ENCODE results near the gene GNPTG.
A peak's percentile ranks its signal among the peaks of the same experiment; 100 is the strongest.

The GNPTG gene

DNA sequence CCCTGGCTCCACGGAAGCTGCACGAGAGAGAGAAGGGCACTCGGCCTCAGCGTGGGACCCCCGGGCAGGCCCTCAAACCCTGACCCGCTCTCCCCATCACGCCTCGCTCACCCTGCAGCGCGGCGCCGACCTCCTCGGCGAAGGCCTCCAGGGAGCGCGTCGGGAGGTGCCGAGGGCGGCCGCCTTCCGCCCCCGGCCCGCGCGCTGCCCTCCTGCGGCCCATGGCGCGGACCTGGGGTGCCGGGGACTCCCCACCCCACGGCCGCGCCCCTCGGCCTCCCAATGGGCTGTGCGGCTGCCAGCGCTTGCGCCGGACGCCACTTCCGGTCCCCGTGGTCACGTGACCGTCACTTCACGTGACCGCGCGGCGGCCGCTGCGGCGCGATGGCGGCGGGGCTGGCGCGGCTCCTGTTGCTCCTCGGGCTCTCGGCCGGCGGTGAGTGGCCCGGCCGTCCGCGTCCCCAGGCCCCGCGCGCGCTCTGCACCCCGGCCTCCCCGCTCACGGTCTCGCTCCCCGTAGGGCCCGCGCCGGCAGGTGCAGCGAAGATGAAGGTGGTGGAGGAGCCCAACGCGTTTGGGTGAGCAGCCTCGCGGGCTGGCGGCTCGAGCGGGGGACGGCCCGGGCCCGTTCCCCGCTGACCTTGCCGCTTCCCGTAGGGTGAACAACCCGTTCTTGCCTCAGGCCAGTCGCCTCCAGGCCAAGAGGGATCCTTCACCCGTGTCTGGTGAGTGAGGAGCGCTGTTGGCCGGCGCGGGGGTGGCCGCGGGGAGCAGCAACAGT lies at the start of gene GNPTG, which contains the start of gene TSR3:
TSS of gene GNPTG (plus strand) at position 350 of the 781 bp plus-strand sequence. CDS start at position 385, 35 bp downstream.
TSS of gene TSR3 (minus strand) at position 297 of the 781 bp plus-strand sequence. CDS start at position 223, 74 bp downstream.
- peak; percentile 73 for DNase-seq (ENCODE audit: low read depth in 2 of 2)

DNA sequence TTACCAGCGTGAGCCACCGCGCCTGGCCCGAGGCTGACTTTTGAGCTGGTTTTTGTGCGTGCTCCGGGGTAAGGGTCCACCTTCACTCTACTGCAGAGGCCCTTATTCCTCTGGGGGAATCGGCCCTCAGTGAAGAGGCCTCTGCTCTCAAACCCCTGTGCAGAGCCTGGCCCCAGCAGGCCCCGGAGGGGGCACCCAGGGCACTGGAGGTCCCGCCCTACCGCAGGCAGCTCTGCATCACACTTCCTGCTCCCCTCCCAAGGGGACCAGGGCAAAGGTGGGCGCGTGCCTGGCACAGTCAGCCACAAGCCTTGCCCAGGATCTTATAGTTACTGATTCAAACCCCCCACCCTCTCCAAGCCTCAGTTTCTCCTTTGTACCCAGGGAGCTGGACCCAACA lies 45.9 kb upstream of the GNPTG start:
- no peak for DNase-seq (ENCODE audit: low read depth in 2 of 2)

DNA sequence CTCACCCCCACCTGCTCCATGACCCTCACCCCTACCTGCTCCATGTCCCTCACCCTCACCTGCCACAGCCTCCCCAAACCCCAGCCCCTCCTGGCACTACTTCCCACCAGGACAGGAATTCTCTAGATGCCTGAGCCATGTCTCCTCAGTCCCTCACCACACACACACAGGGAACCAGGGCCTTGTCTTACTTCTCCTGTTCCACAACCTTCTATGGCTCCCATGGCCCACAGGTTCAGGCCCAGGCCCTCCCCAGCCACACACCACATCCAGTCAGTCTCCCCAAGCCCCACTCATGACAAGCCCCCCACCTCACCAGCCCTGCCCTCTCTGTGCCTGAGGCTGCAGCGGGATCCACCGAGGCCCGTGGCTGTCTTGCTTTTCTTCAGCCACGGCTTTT lies 45.4 kb upstream of the GNPTG start:
- no peak for DNase-seq (ENCODE audit: low read depth in 2 of 2)

DNA sequence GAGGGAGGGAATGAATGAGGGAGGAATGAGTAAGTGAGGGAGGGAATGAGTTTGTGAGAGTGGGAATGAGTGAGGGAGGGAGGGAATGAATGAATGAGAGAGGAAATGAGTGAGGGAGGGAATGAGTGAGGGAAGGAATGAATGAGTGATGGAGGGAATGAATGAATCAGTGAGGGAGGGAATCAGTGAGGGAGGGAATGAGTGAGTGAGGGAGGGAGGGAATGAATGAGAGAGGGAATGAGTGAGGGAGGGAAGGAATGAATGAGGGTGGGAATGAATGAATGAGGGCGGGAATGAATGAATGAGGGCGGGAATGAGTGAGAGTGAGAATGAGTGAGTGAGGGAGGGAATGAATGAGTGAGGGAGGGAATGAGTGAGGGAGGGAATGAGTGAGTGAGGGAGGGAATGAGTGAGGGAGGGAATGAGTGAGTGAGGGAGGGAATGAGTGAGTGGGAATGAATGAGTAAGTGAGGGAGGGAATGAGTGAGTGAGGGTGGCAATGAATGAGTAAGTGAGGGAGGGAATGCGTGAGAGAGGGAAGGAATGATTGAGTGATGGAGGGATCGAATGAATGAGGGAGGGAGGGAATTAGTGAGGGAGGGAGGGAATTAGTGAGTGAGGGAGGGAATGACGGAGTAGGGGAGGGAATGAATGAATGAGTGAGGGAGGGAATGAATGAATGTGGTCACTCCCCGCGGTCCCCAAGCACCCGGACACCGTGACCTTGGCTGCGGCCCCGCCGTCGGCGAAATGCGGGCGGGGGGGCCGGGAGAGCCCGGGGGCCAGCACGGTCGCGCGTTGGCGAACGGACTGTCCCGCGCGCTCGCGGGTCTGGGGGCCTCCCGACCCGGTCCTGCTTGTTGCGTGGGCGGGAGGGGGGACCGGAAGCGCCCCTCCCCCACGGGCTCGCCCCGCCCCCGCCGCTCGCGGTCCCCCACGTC lies 43.4 kb upstream of the GNPTG start:
- DNase-seq (ENCODE audit: low read depth in 2 of 2), result no peak

DNA sequence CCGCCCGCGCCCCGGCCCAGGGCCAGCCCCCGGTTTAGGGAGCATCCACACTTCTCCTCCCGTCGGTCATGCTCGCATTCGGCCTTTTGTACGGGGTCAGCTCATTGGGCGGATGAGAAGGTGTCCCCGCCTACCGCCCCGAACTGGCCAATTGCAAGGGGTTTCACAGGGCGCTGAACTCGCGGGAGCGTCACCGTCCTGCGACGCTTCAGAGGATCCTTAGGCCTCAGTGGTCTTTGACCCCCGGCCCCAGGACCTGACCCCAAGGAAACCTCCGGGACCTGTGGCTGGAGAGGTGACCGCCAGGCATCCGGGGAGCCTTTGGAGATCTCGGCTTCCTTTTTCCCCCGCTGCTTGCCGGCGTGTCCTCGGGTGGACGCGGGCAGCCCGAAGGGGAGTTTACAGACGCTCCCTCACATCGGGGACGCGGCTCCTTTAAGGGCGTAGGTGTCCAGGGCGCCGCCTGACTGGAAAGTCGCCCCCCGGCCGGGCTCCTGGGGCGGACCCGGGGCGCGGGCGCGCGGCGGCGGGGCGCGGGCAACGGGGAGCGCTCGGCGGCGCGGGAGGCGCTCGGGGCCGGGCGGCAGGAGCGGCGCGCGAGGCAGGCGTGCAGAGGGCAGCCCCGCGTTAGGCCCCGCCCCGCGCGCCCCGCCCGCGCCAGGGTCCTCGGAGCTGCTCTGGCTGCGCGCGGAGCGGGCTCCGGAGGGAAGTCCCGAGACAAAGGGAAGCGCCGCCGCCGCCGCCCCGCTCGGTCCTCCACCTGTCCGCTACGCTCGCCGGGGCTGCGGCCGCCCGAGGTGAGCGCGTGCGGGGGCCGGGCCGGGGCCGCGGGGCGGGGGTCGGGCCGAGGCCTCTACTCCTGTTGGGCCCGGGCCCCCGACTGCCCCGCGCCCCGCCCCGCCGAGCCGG lies 42.5 kb upstream of the GNPTG start, which contains the start of gene UBE2I:
TSS of gene UBE2I (plus strand) at position 660 of the 909 bp plus-strand sequence. CDS start 4,395 bp downstream, outside the sequence.
- peak; percentile 96 to 97 for DNase-seq (ENCODE audit: low read depth in 2 of 2)

DNA sequence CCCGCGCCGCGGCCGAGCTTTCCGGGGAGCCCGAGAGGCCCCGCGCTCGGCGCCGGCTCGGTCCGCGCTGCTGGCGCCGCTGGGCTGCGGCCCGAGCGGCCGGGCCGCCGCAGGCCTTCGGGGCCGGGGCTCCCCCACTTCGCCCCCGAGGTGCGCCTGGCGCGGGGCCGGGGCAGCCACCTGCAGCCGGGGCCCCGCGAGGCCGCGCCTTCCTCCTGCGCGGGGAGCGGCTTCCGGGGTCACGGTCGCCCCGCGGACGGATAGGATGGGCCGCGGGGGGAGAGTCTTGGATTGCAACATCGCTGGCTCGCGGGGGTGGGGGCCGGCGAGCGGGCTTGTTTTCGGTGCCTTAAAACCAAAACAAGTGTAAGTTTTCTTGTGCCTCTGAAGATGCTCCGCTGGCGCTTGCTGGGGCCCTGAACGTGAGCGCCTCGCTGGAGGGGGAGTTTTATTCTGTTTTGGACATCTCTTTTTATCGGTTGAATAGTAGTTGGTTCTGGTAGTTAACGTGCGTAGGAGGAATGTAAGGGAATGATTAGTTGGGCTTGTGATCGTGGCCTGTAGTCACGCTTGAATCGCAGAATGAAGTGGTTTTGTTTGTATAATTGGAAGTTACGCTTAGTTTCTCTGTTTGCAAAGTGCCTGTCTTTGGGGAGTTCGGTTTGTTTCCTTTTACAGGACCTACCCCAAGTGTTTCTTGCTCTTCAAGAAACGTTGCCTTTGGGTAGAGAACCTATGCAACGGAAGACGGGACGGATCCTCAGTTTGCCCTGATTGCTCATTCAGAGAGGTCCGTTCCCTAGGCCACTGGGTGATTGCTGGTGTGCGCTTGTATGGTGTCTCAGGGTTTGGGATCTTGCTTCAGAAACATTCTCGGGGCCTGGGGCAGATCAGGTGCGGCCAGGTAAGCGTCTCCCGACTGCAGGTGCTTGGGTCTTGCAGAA lies 41.6 kb upstream of the GNPTG start:
- peak in 1 of 2 experiments; percentile 32 for DNase-seq (ENCODE audit: low read depth in 2 of 2)

DNA sequence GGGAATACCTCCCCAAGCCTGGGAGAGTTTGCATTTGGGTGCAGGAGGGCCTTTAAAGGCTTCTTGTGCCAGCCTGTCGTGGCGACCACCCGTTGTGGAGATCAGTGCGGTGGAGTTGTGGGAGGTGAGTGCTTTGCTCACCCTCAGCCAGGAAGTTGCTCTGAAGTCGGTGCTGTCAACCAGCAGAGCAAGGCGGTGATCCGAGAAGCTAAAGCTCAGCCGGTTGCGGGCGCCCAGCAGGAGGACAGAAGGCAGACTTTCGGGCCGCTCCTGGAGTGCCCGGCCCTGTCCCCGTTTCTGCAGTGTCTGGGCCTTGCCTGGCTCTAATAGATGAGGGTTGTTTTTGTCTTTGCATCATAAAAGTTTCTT lies 40.9 kb upstream of the GNPTG start:
- DNase-seq (ENCODE audit: low read depth in 2 of 2), result no peak

DNA sequence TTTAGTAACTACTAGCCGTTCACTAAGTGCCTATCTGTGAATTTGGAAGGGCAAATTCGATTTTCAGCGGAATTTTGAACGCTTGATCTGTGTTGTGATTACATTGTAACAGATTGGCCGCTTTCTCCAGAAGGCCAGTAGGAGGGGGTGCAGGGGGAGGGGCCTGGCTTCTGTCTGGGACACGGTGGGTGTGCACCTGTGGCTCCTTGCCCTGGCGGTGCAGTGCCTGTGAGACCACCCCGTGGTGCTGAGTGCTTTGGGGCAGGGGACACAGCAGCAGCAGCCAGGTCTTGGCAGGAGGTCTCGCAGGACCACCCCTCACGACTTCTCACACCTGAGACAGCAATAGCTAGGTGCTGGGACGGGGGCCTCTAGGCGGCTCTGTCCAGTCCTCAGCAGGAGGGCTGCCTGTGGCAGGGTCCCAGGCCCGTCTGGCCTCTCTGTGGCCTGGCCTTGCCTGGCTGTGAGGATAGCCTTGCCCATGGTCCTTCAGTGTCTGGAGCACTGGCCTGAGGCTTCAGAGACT lies 40.5 kb upstream of the GNPTG start:
- no peak for DNase-seq (ENCODE audit: low read depth in 2 of 2)

DNA sequence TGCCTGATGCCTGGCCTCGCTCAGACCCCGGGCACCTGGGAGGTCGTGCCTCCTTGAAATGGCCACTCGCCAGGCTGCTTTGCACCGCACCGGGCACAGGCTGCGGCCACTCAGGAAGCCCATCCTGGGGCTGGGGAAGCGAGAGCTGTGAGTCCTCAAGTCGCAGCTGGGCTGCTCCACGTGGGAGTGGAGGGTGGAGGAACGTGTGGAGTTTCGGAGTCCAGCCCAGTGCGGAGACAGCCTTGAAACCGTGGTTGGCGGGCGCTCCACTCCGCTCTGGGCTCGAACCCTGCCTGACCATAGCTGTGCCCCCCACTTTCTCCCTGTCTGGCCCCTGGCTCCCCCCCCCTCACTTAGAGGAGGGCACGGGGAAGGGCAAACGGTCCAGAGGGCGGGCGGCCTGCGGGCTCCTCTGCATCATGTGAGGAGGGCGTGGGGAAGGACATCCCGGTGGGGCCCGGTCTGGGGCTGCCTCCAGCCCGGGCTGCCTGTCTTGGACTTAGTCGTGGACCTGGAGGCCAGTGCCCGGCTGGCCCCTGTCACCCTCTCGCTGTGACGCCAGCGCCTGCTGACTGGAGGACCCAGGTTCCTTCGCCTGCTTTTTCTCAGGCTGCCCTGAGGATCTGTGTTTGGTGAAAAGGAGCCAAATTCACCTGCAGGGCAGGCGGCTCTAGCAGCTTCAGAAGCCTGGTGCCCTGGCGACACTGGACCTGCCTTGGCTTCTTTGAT lies 39.8 kb upstream of the GNPTG start:
- DNase-seq (ENCODE audit: low read depth in 2 of 2), result no peak

DNA sequence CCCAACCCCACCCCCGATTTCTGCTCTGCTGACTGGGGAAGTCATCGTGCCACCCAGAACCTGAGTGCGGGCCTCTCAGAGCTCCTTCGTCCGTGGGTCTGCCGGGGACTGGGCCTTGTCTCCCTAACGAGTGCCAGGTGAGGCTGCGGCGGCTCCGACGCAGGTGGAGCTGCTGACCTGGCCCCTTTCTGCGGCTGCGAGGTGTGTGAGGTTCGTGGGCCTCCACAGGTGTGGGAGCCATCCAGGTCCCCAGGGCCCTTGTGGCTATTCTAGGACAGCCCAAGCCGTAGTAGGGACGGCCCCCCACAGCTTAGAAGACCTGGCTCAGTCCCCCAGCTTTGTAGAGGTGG lies 39.3 kb upstream of the GNPTG start:
- DNase-seq (ENCODE audit: low read depth in 2 of 2), result no peak

DNA sequence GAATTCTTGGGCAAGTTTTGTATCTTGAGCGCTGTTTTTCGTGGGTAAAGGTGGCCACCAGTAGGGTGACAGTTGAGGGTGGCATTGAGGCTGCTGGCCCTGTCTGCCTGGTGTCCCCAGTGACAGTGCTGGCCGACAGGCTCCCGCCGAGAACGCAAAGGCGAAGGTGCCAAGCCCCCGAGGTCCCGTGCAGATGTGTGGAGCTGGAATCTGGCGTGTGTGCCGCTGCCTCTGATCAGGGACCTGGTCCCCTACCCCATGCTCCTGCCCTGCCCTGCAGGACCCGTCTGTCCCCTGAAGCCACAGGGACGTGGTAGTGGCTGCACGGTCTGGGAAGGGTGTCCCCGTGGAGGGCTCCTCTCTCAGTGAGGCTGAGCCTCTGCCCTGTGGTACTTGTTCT lies 38.8 kb upstream of the GNPTG start:
- no peak for DNase-seq (ENCODE audit: low read depth in 2 of 2)

DNA sequence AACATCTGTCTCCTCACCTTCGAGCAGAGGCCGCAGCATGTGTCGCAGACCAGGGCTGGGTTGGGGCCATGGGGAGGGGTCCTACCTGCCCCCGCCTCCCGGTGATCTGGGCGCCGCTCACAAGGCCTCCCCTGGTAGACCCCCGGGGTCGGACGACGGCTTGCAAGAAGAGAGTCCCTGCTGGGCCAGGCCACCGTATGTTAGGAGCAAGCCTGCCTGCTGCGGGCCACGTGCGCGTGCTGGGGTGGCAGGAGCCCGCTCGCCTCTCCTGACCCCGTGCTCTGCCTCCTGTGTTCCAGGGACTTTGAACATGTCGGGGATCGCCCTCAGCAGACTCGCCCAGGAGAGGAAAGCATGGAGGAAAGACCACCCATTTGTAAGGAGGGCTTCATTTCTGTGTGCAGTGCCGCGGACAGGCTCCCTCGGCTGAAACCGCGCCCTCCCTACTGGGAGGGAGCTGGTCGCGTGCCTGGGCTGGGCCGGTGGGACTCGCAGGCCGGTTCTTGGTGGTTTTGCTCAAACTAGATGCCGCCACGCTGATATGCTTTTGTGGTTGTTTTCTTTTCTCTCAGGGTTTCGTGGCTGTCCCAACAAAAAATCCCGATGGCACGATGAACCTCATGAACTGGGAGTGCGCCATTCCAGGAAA lies 37.9 kb upstream of the GNPTG start:
- DNase-seq (ENCODE audit: low read depth in 2 of 2), result no peak

DNA sequence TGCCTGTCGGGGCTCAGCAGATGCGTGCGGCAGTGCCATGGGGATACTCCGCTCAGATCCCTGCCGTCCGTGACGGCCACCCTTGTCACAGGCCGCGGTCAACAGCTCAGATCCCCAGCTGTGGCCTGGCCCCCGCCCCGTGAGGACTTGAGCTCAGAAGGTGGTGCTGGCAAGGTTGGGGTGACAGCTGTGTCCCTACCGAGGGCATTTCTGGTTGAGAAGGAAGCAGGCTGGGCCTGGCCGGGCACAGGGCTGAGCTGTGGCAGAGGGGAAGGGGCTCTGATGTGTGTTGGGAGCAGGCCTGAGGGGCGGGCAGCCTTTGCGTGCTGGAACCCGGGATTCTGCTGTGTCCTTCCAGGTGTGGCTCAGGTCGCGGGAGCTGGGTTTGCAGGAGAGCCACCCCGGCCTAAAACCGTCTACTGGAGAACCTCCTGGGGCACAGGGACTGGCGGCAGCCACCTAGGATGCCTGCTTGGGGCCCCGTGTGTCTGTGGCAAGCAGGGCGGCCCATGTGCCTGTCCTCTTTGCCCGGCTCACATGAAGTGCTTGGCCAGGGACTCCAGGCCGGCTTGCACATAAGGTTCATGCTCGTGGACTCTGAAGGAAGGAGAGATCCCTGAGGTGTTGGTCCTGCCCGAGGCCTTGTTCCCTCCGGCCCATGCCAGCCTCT lies 37.2 kb upstream of the GNPTG start:
- no peak for DNase-seq (ENCODE audit: low read depth in 2 of 2)

DNA sequence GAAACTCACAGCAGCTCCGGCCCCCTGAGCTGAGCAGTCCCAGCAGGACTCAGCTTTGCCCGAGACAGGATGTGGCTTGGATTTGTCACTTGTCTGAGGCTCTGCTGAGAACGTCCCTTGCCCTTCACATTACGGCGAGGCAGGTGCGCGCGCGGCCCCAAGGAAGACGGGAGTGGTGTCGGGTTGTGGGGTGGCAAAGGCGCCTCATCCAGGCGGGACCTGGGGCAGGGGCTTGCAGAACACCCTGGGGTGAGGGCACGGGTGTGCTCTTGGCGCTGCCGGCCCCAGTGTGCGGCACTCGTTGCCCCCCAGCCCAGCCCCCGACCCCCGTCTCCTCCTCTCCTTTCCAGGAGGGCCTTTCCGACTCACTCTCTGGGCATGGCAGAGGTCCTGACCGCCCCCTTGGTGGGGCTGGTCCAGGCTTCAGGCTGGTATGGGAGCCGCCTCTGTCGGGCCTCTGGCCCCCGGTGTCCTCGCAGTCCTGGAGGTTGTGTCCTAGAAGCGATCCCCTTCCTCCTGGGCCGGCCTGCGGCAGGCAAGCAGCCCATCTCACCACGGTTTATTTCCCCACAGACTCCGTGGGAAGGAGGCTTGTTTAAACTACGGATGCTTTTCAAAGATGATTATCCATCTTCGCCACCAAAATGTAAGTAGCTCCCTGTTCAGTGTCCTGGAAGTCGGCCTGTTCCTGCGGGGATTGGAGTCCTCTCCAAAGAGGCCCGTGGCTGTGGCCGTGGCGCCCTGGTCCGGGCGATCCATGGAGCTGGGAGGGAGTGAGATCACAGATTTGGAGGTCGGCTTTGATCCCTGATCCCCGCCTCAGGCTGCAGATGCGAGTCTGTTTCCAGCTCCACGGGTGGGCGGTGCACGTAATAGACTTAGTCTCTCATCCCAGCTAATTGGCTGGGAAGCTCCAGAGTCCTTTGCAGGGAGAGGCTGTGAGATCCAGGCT lies 36.4 kb upstream of the GNPTG start:
- no peak for DNase-seq (ENCODE audit: low read depth in 2 of 2)

DNA sequence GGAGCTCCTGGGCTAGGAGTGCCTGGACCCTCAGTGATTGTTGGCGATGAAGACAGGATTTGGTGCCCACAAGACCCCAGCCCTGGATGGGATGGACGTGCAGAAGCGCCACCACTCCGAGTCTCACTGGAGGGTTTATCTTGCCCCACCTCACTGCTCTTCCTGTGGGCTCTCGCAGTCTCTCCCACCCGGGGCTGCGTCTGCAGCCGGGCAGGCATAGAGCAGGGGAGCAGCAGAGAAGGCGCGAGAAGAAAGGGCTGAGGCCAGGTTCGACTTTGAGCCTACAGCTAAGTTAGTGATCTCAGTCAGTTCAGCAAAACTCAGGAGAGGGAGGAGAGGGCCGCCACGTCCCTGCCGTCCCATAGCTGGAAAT lies 35.7 kb upstream of the GNPTG start:
- no peak for DNase-seq (ENCODE audit: low read depth in 2 of 2)

DNA sequence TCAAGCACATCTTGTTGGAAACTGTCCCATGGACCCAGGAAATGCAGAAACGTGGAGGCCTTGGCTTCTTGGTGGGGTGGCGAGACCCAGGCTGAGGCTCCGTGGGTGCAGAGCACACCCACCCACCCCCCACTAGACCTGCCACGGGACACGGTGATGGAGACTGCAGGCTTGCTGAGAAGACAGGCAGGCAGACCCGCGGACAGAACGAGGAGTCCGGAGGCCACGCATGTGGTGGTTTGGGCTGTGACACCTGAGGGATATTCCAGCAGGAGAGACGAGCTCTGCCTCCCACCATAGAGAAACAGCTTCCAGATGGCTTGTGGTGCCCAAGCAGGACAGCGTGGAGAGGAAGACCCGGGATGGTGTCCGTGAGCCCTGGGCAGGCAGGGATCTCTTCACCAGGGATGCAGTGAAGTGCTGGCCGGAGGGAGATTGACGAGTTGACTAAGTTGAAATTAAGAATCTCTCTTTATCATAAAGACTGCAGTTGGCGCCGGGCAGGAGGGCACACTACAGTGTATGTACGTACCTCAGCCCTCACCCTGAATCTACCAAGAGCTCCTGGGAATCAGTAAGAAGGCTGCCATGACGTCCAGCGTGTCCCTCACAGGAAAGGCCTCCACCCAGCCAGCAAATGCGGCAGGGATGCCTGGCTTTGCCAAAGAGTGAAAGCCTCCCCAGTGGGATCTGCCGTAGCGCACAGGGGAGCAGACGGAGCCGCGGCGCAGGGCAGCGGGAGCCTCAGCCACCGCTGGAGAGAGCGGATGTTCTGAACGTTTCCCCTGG lies 34.1 kb upstream of the GNPTG start:
- no peak for DNase-seq (ENCODE audit: low read depth in 2 of 2)

DNA sequence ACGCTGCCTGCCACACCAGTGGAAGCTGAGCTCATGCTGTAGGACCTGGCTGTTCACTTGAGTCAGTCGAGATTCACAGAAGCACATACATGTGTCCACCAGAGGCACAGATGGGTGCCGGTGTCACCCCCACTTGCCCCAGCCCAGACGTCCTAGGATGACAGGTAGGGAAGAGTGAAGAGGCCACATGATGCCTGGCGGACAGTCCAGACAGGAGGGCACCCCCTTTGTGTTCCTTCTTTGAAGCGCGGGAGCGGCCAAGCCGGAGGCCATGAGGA lies 33.5 kb upstream of the GNPTG start:
- DNase-seq (ENCODE audit: low read depth in 2 of 2), result no peak
